Islet of Langerhans (tissue), 1 donor: Measurements from ENCODE around the gene ANO2.
"Not testable (repeated sequence)": the region's sequence is repeated elsewhere in the genome, so short reads cannot be mapped to it uniquely, and the experiment has no call there.

ENCODE experiments used
- FAIRE-seq: peaks from one replicate; lab custom pipeline; 2011; peaks lifted over from hg19 to GRCh38; lab: Jason Lieb, UNC

Gene ANO2

GRCh38 chr12:5818877-5819276 is 126.2 kb downstream of the ANO2 start:
- not testable (repeated sequence) for FAIRE-seq

DNA sequence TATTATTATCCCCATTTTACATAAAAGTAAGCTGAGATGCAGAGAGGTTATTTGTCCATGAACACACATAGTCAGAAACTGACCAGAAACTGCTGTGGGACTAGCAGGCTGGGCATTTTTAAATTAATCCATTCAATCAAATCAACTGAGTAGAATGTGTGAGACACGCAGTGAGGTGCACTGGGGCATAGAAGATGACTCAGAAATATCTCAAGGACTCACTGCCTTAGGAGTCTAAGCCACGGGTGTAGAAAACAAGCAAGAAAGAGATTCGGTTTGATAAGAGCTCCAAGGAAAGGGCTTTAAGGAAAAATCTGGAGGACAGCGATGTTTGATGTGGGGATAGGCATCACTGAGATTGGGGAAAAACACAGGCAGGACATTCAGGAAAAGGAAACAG is 127.8 kb downstream of the ANO2 start:
- no peak for FAIRE-seq

DNA sequence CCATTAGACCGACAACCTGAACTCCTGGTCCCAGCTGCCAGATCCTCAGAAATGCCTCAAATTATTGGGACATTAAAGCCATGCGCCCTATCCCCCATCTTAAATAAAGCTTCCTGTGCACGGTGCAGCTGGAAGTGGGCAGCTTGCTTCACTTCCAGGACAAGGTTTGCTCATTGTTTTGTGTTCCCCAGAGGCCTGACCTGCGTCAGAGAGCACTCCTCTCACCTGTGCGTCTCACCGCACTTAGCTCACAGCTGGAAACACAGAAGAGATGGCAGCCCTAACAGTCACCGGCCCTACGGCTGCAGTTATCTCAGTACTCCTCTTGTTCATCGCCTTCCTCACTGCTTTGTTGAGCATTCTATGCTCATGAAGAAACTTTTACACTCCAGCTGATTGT is 135.5 kb downstream of the ANO2 start:
- FAIRE-seq = no peak

GRCh38 chr12:5808981-5809380 is 136.1 kb downstream of the ANO2 start:
- no peak for FAIRE-seq

- no peak for FAIRE-seq
Observed at GRCh38 chr12:5807514-5808219, 137.4 kb downstream of the ANO2 start.

DNA sequence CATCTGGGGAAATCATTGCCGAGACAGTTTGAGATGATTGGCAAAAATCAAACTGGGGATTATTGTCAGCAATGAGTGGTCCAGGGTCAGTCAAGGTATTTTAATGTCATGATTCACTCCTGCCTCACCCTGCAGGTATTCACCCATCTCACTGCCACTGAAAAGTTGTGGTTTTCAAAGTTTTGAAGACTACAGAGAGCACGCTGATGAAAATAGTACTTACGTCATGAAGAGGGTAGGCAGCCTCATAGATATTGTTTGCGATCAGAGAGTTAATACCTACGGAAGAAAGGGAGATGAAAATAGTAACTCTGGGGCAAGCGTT is 138.0 kb downstream of the ANO2 start:
- FAIRE-seq = no peak

- no peak for FAIRE-seq
Observed at GRCh38 chr12:5806371-5807089, 138.5 kb downstream of the ANO2 start.

- no peak for FAIRE-seq
Observed at GRCh38 chr12:5803532-5803931, 141.5 kb downstream of the ANO2 start.

DNA sequence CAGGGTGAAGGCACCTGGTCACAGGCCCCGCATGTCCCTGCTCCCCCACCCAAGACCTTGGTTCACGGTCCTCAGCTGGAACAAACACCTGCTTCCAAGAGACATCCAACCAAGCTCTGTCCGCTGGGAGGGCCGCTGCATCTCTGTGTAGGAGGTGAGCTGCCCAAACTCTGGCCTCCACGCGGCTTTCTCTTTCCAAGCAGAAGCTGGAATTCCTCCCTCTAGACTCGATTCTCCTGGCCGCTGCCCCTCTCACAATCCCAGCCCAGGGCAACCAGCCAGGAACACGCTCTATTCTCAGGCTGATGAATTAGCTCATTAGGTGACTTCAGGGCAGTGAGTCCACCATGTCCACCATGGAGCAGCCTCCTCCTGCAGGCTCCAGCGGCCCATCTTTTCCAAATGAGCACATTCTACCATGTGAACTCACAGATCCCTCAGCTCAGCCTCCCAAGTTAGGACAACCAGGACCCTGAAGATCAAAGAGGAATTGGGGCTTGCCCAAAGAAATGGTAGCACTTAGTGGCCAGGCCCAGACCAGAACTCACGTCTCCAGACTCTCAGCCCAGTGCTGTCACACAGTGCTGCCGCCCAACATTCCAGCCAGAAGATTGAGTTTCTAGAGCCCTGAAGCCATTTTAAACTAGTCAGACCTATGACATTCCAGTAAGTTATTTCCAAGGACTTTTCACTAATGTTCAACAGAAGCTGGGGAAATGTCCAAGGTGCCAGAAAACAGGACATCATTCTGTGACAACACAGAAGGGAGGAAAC is 146.6 kb downstream of the ANO2 start:
- no peak for FAIRE-seq

GRCh38 chr12:5797661-5798060 is 147.4 kb downstream of the ANO2 start:
- no peak for FAIRE-seq

GRCh38 chr12:5796959-5797225 is 148.2 kb downstream of the ANO2 start:
- no peak for FAIRE-seq

DNA sequence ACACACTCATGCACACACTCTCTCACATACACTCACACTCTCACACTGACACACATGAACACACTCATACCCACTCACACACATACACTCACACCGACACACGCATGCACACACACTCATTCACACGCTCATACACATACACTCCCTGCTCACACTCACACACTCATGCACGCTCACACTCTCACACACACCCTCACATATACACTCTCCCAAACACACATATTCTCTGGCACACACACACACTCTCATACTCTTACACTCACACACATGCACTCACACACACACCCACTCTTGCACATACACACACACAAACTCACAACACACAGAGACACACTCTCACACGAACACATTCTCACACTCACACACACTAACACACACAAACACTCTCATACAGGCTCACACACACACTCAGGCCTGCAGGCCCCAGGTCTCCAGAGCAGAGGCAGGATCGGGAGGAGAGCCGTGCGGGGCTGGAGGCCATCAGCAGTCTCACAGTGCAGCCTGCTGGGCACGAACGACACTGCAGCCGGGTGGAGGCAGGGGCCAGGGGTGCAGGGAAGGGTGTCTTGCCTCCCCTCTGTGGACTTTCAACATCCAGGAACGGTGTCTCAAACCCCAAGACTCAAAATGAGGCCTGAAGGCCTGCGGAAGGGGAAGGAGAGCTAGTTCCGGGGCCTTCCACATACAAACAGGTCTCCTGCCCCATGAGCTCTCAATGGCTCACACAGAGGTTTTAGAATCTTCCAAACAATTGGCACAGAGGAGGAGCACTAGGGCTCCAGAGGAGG is 148.7 kb downstream of the ANO2 start:
- FAIRE-seq = no peak

DNA sequence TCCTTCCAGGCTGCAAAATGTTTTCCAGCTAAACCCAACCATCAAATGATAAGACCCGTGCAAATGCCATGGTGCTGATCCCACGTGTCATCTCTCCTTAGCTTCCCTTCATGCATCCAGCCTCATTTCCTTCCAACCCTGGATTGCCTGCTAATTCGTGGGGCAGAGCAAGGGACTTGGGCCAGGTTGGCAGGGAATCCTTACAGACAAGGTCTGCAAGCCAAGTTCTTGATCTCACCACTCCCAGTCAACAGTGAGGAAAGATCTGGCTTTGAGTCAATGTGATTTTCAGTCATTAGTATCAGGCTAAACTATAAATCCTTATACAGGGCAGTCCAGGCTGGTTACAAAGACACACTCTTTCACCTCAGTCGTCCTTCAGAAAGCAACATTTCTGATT is 150.9 kb downstream of the ANO2 start:
- no peak for FAIRE-seq

GRCh38 chr12:5792343-5792742 is 152.7 kb downstream of the ANO2 start:
- no peak for FAIRE-seq

GRCh38 chr12:5789469-5789968 is 155.5 kb downstream of the ANO2 start:
- FAIRE-seq = no peak

DNA sequence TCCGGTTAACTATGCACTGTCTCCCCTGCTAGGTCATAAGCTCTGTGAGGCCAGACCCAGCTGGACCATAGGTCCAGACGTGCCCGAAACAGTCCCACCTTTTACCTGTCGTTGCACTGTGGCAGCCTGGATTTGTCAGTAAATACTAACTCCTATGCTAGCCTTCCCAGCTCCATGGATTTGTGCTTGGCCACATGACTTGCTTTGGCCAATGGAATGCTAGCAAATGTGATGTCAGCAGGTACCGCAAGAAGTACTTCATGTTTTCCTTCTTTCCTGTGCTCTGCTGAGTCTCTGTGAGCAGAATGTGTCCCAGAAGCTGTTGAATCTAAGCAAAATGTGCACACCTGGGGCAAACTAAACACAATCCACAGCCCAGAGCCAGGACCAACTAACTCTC is 157.2 kb downstream of the ANO2 start:
- no peak for FAIRE-seq

DNA sequence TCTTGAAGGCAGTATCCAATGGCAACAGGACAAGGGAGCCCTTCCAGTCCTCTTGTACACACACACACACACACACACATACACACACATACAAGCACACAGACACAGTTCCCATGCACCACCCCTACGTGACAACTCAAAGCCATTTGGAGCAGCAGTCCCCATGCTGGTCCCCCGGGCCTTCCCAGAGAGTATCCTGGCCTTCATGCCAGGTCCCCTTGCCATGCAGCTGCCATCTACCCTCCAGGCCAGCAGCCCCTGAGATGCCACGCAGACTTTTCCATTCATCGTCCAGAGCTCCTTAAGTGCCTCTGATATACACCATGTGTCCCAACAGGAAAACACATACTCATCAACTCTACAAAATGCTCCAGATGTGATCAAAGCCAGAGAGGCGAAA is 159.5 kb downstream of the ANO2 start:
- no peak for FAIRE-seq

- no peak for FAIRE-seq
Observed at GRCh38 chr12:5784462-5785130, 160.5 kb downstream of the ANO2 start.

GRCh38 chr12:5783289-5783920 is 161.7 kb downstream of the ANO2 start:
- no peak for FAIRE-seq

DNA sequence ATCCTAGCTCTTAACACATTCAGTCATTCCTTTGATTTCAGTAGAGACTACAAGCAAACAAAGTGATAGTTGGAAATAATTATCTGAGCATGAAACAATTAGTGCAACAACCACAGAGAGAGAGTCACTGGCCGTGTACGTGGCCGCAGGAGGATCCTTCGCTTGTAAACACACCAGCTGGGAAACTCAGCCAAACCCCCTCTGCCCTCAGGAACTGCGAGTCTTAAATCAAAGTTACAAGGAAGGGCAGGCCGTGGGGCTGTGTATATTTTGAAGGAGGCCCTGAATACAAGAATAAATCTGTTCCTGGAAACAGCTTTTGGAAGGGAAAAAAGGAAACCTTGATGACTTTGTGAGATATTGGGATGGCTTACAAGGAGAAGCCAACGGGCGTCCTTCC is 164.5 kb downstream of the ANO2 start:
- FAIRE-seq = no peak

DNA sequence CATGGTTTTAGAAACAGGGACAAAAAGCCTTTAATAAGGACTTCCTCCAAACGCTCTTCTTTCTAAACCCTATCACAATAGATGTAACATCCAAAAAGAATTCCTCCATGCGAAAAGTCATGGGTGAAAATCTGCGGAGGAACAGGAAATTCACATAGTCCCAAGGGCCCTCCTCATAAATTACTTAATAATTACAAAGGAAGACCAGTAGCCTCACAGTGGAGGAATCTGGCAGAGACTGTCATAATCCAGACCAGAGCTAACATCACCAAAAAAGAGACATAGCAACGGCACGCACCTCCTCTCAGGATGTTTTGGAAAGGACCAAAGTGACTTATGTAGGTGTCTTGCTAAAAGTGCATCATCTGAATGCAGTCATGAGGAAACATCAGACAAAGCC is 165.7 kb downstream of the ANO2 start:
- FAIRE-seq = no peak

GRCh38 chr12:5778821-5779220 is 166.2 kb downstream of the ANO2 start:
- FAIRE-seq = no peak
